H1 (cell line): ENCODE data around the gene FUBP3. TPM values are rescaled to one million over a fixed set of nuclear protein-coding genes. Genes with fewer than 3 reads are reported as not detected.

ENCODE experiments used
- polyA plus RNA-seq, 7 experiments: library from polyadenylated mRNA; depleted of rRNA in 3 of 7; stranded (reverse) in 5 of 7; unstranded in 2 of 7; fragments of >200 nt in 5 of 7; fragments of 200-250 nt in 2 of 7; gene quantifications; 1 replicate in 5 of 7; 2 replicates in 1 of 7; 4 replicates in 1 of 7; pipeline versions ENCODE4 v1.2.1 to v1.2.3, GENCODE V29; 2011 to 2013; ENCODE audit warnings: missing spikeins in 2 of 7, mixed read lengths in 2 of 7
- total RNA-seq: library from RNA; stranded (reverse); fragmentation: NEBNext Ultra II Directional; extraction: Animal tissue kit (Norgen Biotek cat#: 25700); gene quantifications from 2 replicates; pipeline ENCODE4 v1.2.1, GENCODE V29; 2021
- TF ChIP-seq, protein P1 (sequence below), 3 experiments: IDR thresholded peaks; 1 replicate in 2 of 3; 2 replicates in 1 of 3; pipeline versions ENCODE4 v1.5.1 to v1.6.1; 2011; ENCODE audit warnings: low read length in 3 of 3, mild to moderate bottlenecking in 3 of 3, inconsistent platforms in 2 of 3, low read depth in 1 of 3, moderate library complexity in 1 of 3; ENCODE audit not compliant: insufficient read depth in 1 of 3; ENCODE audit errors: control extremely low read depth in 1 of 3

FUBP3 gene
- total and polyA plus RNA-seq, 2 of the 8 experiments (the other 6 are each of a cell fraction or from before 2014, with no cell fraction given), result 23.7 to 76.4 TPM

DNA sequence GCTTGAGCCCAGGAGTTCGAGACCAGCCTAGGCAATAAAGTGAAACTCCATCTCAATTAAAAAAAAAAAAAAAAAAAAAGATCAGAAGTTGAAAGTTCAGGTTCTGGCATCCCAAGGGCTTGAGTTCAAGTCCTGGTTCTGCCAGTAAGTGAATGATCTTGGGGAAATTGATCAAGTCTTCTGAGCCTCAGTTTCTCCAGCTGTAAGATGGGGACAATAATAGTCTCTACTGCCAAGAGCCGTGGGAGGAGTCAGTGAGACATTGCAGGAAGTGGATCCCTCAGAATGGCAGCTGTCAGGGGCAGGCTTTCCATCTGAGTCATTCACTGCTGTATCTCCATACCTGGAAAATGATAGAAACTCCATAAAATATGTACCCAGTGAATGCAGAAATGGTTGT is 37.8 kb upstream of the FUBP3 start (continued):
- TF ChIP-seq, protein P1, sequence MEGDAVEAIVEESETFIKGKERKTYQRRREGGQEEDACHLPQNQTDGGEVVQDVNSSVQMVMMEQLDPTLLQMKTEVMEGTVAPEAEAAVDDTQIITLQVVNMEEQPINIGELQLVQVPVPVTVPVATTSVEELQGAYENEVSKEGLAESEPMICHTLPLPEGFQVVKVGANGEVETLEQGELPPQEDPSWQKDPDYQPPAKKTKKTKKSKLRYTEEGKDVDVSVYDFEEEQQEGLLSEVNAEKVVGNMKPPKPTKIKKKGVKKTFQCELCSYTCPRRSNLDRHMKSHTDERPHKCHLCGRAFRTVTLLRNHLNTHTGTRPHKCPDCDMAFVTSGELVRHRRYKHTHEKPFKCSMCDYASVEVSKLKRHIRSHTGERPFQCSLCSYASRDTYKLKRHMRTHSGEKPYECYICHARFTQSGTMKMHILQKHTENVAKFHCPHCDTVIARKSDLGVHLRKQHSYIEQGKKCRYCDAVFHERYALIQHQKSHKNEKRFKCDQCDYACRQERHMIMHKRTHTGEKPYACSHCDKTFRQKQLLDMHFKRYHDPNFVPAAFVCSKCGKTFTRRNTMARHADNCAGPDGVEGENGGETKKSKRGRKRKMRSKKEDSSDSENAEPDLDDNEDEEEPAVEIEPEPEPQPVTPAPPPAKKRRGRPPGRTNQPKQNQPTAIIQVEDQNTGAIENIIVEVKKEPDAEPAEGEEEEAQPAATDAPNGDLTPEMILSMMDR (IDR thresholded peaks at IDR 0.05; ENCODE audit: control extremely low read depth in 1 of 3, insufficient read depth in 1 of 3, low read depth in 1 of 3, low read length in 3 of 3), result no peak
